ENCODE results near the gene NBEAL2.

GRCh38 chr3:47047069-47047468, 67.6 kb downstream of the NBEAL2 start:
- TF ChIP-seq, protein P1, sequence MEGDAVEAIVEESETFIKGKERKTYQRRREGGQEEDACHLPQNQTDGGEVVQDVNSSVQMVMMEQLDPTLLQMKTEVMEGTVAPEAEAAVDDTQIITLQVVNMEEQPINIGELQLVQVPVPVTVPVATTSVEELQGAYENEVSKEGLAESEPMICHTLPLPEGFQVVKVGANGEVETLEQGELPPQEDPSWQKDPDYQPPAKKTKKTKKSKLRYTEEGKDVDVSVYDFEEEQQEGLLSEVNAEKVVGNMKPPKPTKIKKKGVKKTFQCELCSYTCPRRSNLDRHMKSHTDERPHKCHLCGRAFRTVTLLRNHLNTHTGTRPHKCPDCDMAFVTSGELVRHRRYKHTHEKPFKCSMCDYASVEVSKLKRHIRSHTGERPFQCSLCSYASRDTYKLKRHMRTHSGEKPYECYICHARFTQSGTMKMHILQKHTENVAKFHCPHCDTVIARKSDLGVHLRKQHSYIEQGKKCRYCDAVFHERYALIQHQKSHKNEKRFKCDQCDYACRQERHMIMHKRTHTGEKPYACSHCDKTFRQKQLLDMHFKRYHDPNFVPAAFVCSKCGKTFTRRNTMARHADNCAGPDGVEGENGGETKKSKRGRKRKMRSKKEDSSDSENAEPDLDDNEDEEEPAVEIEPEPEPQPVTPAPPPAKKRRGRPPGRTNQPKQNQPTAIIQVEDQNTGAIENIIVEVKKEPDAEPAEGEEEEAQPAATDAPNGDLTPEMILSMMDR (IDR thresholded peaks at IDR 0.05): no peak
- TF ChIP-seq POLR2A (IDR thresholded peaks at IDR 0.05) (no peak), POLR2AphosphoS5 (IDR thresholded peaks at IDR 0.05; ENCODE audit: insufficient read depth in 1 of 2, low read depth in 1 of 2) (no peak)
